H1 (cell line): ENCODE measurements around the gene CCDC9B. TPM values are rescaled to one million over a fixed set of nuclear protein-coding genes. Genes with fewer than 3 reads are reported as not detected.

Source experiments
- CTCF ChIA-PET: fragments of 300-600 bp; sonication (Branson Sonifier 250); formaldehyde crosslinking; loops from one replicate; lab custom pipeline; 2021; ENCODE audit not compliant: partially characterized antibody; lab: Charles Lee
- POLR2A ChIA-PET: fragments of 300-600 bp; sonication (Branson Sonifier 250); formaldehyde crosslinking; loops from one replicate; lab custom pipeline; 2021; ENCODE audit warnings: inconsistent platforms; ENCODE audit not compliant: partially characterized antibody; lab: Charles Lee
- DNase-seq, 2 experiments: peaks; one replicate each; pipeline versions ENCODE4 v3.0.0 to v3.0.0-alpha.2; 2010 to 2022; ENCODE audit warnings: low spot score in 2 of 2, low read depth in 1 of 2, mixed read lengths in 1 of 2
- FAIRE-seq: peaks from 2 replicates; lab custom pipeline; 2011; peaks lifted over from hg19 to GRCh38; lab: Jason Lieb, UNC
- H2AFZ ChIP-seq: 2 replicates; pipeline ENCODE4 v1.8.1; 2012; ENCODE audit warnings: low read length, inconsistent platforms
- H2AK5ac ChIP-seq: 2 replicates; pipeline ENCODE4 v1.6.1; 2013; ENCODE audit warnings: low read depth, low read length
- H2BK120ac ChIP-seq: replicated peaks from 2 replicates; pipeline ENCODE3; 2013; ENCODE audit warnings: low read depth, low read length, inconsistent platforms
- H2BK12ac ChIP-seq: 2 replicates; pipeline ENCODE4 v1.6.1; 2013; ENCODE audit warnings: low read depth, low read length
- H2BK15ac ChIP-seq: 2 replicates; pipeline ENCODE4 v1.6.1; 2013; ENCODE audit warnings: low read length
- H2BK20ac ChIP-seq: 2 replicates; pipeline ENCODE4 v1.6.1; 2013; ENCODE audit warnings: low read length
- H2BK5ac ChIP-seq: 2 replicates; pipeline ENCODE4 v1.6.1; 2013; ENCODE audit warnings: low read depth, low read length
- H3K14ac ChIP-seq: 2 replicates; pipeline ENCODE4 v1.6.1; 2013; ENCODE audit warnings: inconsistent platforms; ENCODE audit not compliant: insufficient read length
- H3K18ac ChIP-seq: 2 replicates; pipeline ENCODE4 v1.6.1; 2013; ENCODE audit warnings: low read length; ENCODE audit errors: extremely low read depth
- H3K23ac ChIP-seq: 2 replicates; pipeline ENCODE4 v1.6.1; 2013; ENCODE audit warnings: inconsistent platforms; ENCODE audit not compliant: insufficient read length
- H3K23me2 ChIP-seq: 2 replicates; pipeline ENCODE4 v1.6.1; 2013; ENCODE audit warnings: low read depth, low read length
- H3K27ac ChIP-seq: 2 replicates; pipeline ENCODE4 v1.6.1; 2011; ENCODE audit warnings: low read depth, low read length, inconsistent platforms
- H3K27me3 ChIP-seq, 4 experiments: replicated peaks in 1 of 4; 1 replicate in 1 of 4; 2 replicates in 3 of 4; pipeline versions ENCODE4 v1.6.1 to v1.8.1; 2011 to 2013; ENCODE audit warnings: low read length in 3 of 4, mild to moderate bottlenecking in 3 of 4, inconsistent platforms in 2 of 4, mixed read lengths in 2 of 4, moderate library complexity in 1 of 4; ENCODE audit not compliant: control insufficient read depth in 3 of 4, insufficient read depth in 3 of 4; ENCODE audit errors: extremely low read depth in 1 of 4
- H3K36me3 ChIP-seq, 4 experiments: 2 replicates each; pipeline versions ENCODE4 v1.6.1 to v1.8.1; 2011 to 2013; ENCODE audit warnings: mild to moderate bottlenecking in 4 of 4, low read length in 3 of 4, moderate library complexity in 2 of 4, control low read depth in 1 of 4, inconsistent platforms in 1 of 4; ENCODE audit not compliant: insufficient read depth in 4 of 4, control insufficient read depth in 2 of 4
- H3K4ac ChIP-seq: replicated peaks from 2 replicates; pipeline ENCODE3; 2013; ENCODE audit warnings: low read length, low read depth, mixed read lengths, inconsistent platforms; ENCODE audit not compliant: insufficient read length
- H3K4me1 ChIP-seq, 4 experiments: replicated peaks in 1 of 4; 1 replicate in 1 of 4; 2 replicates in 3 of 4; pipeline versions ENCODE4 v1.6.1 to v1.8.1; 2011 to 2013; ENCODE audit warnings: low read length in 3 of 4, inconsistent platforms in 2 of 4, mixed read lengths in 1 of 4; ENCODE audit not compliant: insufficient read depth in 4 of 4, control insufficient read depth in 3 of 4
- H3K4me2 ChIP-seq, 2 experiments: 2 replicates each; pipeline versions ENCODE4 v1.6.1 to v1.8.1; 2011 to 2013; ENCODE audit warnings: low read depth in 2 of 2, low read length in 2 of 2, control low read depth in 1 of 2, inconsistent platforms in 1 of 2, mild to moderate bottlenecking in 1 of 2; ENCODE audit not compliant: insufficient read depth in 1 of 2
- H3K4me3 ChIP-seq, 4 experiments: fragments of 200-600, 300-600 bp in 1 of 4; sonication (generic), shearing (Covaris generic), sonication (Bioruptor Twin) in 1 of 4; 2 replicates each; pipeline versions ENCODE4 v1.5.1 to v1.8.1; 2011 to 2016; ENCODE audit warnings: low read length in 4 of 4, low read depth in 3 of 4, control low read depth in 2 of 4, inconsistent platforms in 2 of 4, mild to moderate bottlenecking in 2 of 4, mixed read lengths in 1 of 4, moderate library complexity in 1 of 4; ENCODE audit not compliant: insufficient read depth in 2 of 4; ENCODE audit errors: extremely low read depth in 1 of 4
- H3K56ac ChIP-seq: replicated peaks from 2 replicates; pipeline ENCODE3; 2013; ENCODE audit warnings: low read depth, mild to moderate bottlenecking, mixed read lengths, low read length, inconsistent platforms; ENCODE audit not compliant: insufficient read length
- H3K79me1 ChIP-seq: 2 replicates; pipeline ENCODE4 v1.6.1; 2013; ENCODE audit warnings: low read depth, low read length, control low read depth
- H3K79me2 ChIP-seq, 2 experiments: 2 replicates each; pipeline versions ENCODE4 v1.6.1 to v1.8.1; 2012 to 2013; ENCODE audit warnings: low read length in 2 of 2, mild to moderate bottlenecking in 2 of 2, inconsistent platforms in 1 of 2; ENCODE audit not compliant: insufficient read depth in 2 of 2, control insufficient read depth in 1 of 2
- H3K9ac ChIP-seq, 4 experiments: replicated peaks in 1 of 4; 1 replicate in 1 of 4; 2 replicates in 3 of 4; pipeline versions ENCODE4 v1.6.1 to v1.8.1; 2011 to 2013; ENCODE audit warnings: low read depth in 3 of 4, low read length in 3 of 4, control low read depth in 2 of 4, mild to moderate bottlenecking in 2 of 4, moderate library complexity in 2 of 4, inconsistent platforms in 1 of 4; ENCODE audit errors: extremely low read depth in 1 of 4
- H3K9me3 ChIP-seq, 2 experiments: 2 replicates each; pipeline versions ENCODE4 v1.6.1 to v1.8.1; 2012 to 2013; ENCODE audit warnings: mild to moderate bottlenecking in 2 of 2, moderate library complexity in 2 of 2, control low read depth in 1 of 2, inconsistent platforms in 1 of 2, low read depth in 1 of 2, low read length in 1 of 2, mixed read lengths in 1 of 2; ENCODE audit not compliant: insufficient read depth in 2 of 2
- H4K20me1 ChIP-seq, 2 experiments: replicated peaks in 1 of 2; 2 replicates each; pipeline versions ENCODE3 to v1.8.1; 2011 to 2013; ENCODE audit warnings: inconsistent platforms in 2 of 2, low read length in 2 of 2, mild to moderate bottlenecking in 1 of 2; ENCODE audit not compliant: insufficient read depth in 2 of 2, control insufficient read depth in 1 of 2
- H4K5ac ChIP-seq: 2 replicates; pipeline ENCODE4 v1.6.1; 2013; ENCODE audit warnings: low read length, low read depth, mixed read lengths, inconsistent platforms; ENCODE audit not compliant: insufficient read length
- H4K8ac ChIP-seq: 2 replicates; pipeline ENCODE4 v1.8.0; 2013; ENCODE audit warnings: mild to moderate bottlenecking, moderate library complexity, low read length, inconsistent platforms; ENCODE audit not compliant: insufficient read depth; ENCODE audit errors: extremely low read depth
- H4K91ac ChIP-seq: replicated peaks from 2 replicates; pipeline ENCODE3; 2013; ENCODE audit warnings: low read length, mixed read lengths, inconsistent platforms; ENCODE audit not compliant: insufficient read length
- WGBS, 2 experiments: shearing (Covaris generic) in 1 of 2; methylation state at CpG; one replicate each; pipeline versions ENCODE4 v1.1.6 to v1.1.7; 2013 to 2015; ENCODE audit warnings: low lambda C conversion rate in 2 of 2, mixed read lengths in 2 of 2, inconsistent platforms in 1 of 2, low coverage in 1 of 2, missing lambda C conversion rate in 1 of 2; ENCODE audit not compliant: insufficient replicate concordance in 2 of 2, insufficient coverage in 1 of 2, insufficient read length in 1 of 2; ENCODE audit errors: extremely low coverage in 1 of 2, missing lambda C conversion rate in 1 of 2; 5-methylcytosine and 5-hydroxymethylcytosine counted together
- polyA plus RNA-seq, 7 experiments: library from polyadenylated mRNA; depleted of rRNA in 3 of 7; stranded (reverse) in 5 of 7; unstranded in 2 of 7; fragments of >200 nt in 5 of 7; fragments of 200-250 nt in 2 of 7; gene quantifications; 1 replicate in 5 of 7; 2 replicates in 1 of 7; 4 replicates in 1 of 7; pipeline versions ENCODE4 v1.2.1 to v1.2.3, GENCODE V29; 2011 to 2013; ENCODE audit warnings: missing spikeins in 2 of 7, mixed read lengths in 2 of 7
- total RNA-seq: library from RNA; stranded (reverse); fragmentation: NEBNext Ultra II Directional; extraction: Animal tissue kit (Norgen Biotek cat#: 25700); gene quantifications from 2 replicates; pipeline ENCODE4 v1.2.1, GENCODE V29; 2021

CCDC9B gene
- total and polyA plus RNA-seq, 2 of the 8 experiments (the other 6 are each of a cell fraction or from before 2014, with no cell fraction given), result 0.45 to 0.78 TPM

DNA sequence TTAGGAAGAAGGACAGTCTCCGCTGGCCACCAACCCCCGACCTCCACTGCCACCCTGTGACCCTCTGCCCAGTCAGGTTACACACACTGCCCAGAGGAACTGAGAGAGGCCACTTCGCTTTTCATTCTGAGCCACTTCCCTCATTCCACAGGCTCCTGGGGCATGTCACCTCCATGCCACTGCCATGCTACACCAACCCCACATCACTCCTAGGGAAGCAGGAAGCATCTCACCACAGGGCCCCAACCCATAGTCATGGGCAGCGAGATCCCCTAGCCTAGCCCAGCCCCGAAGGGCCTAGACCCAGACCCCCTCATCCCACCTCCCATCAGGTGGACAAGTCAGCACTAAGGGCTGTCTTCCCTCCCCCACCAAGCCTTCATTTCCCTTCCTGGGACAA is 34.4 kb downstream of the CCDC9B start:
- Histone ChIP-seq H3K79me2 (no peaks in the 10 kb centered on the region), H2BK5ac (no peak overlapping the region), H3K4me1 (peaks cover 0 to 38% (median 28%) of the 10 kb centered on the region in 4 experiments; a peak in 6 of 7 replicates), H3K9me3 (no peaks in the 10 kb centered on the region), H3K4me3 (no peak overlapping the region), H2BK15ac (peak overlapping the region; percentile 99; the same call in 1 of the 2 replicates), H4K91ac (no peak overlapping the region), H2AFZ (no peak overlapping the region), H4K5ac (no peak overlapping the region), H3K4me2 (no peak overlapping the region), H3K56ac (no peak overlapping the region), H2AK5ac (peak overlapping the region; percentile 6; the same call in 1 of the 2 replicates), H2BK120ac (no peak overlapping the region), H2BK20ac (peak overlapping the region; percentile 28; the same call in 1 of the 2 replicates), H3K27ac (no peak overlapping the region), H3K27me3 (peaks cover 0 to 6% (median 0%) of the 10 kb centered on the region in 4 experiments; a peak in 3 of 7 replicates), H3K23me2 (no peaks in the 10 kb centered on the region; the same call in 1 of the 2 replicates), H3K4ac (no peak overlapping the region), H3K18ac (no peak overlapping the region), H4K8ac (no peak overlapping the region), H4K20me1 (peaks cover 0 to 4% of the 10 kb centered on the region in 2 experiments), H2BK12ac (peak overlapping the region; percentile 88; the same call in 1 of the 2 replicates), H3K9ac (no peak overlapping the region), H3K79me1 (no peaks in the 10 kb centered on the region), H3K36me3 (no peaks in the 10 kb centered on the region), H3K14ac (no peak overlapping the region), H3K23ac (no peak overlapping the region)
- 89% methylated on average over 5 of the region's 5 CpGs; no CpG with 5 or more reads in 1 of the 2 experiments for WGBS, 2 experiments
- ChIA-PET CTCF (interaction anchor here (0.7 to 23.9 kb wide), 11 partner anchors 11 to 100 kb away, joined by 3 to 584 read pairs (median 32); partner anchors contain the start of genes ANKRD63, CCDC9B and INAFM2), POLR2A (interaction anchor here (0.6 to 6.0 kb wide), 9 partner anchors 14 to 29 kb away, joined by 3 to 29 read pairs (median 4); no protein-coding TSS in a partner anchor)
- FAIRE-seq, result no peak
- DNase-seq, result no peak
